Activated CD4-positive, alpha-beta T cell treated with anti-CD3 and anti-CD28 coated beads, Interleukin-10, Interleukin-2, amounts not matched to agents 100 ng/mL and 50 ng/mL, durations not matched to agents 16 hours and 8 hours (primary cell): ENCODE measurements around the gene XIRP1.
"Not testable (repeated sequence)": the region's sequence is repeated elsewhere in the genome, so short reads cannot be mapped to it uniquely, and the experiment has no call there.

ENCODE experiments used
- DNase-seq: peaks from one replicate; pipeline ENCODE4 v3.0.0-alpha.2; 2020

Gene XIRP1

GRCh38 chr3:39185959-39186691 lies 6.3 kb downstream of the XIRP1 start:
- no peak for DNase-seq

GRCh38 chr3:39185326-39185958 lies 7.0 kb downstream of the XIRP1 start:
- DNase-seq = no peak

GRCh38 chr3:39184968-39185285 lies 7.5 kb downstream of the XIRP1 start:
- no peak for DNase-seq

- DNase-seq = no peak
Measured at GRCh38 chr3:39184081-39184967, 8.1 kb downstream of the XIRP1 start.

- no peak for DNase-seq
Measured at GRCh38 chr3:39183211-39184080, 8.9 kb downstream of the XIRP1 start.

GRCh38 chr3:39181408-39182335 lies 10.7 kb downstream of the XIRP1 start:
- no peak for DNase-seq

GRCh38 chr3:39180546-39181346 lies 11.6 kb downstream of the XIRP1 start:
- DNase-seq = peak; percentile 90

GRCh38 chr3:39180183-39180545 lies 12.2 kb downstream of the XIRP1 start:
- DNase-seq = peak; percentile 22

GRCh38 chr3:39178553-39178952 lies 13.8 kb downstream of the XIRP1 start:
- peak; percentile 15 for DNase-seq

GRCh38 chr3:39177708-39178332 lies 14.6 kb downstream of the XIRP1 start:
- peak; percentile 87 for DNase-seq

- no peak for DNase-seq
Measured at GRCh38 chr3:39176025-39176714, 16.2 kb downstream of the XIRP1 start.

GRCh38 chr3:39173318-39174125 lies 18.9 kb downstream of the XIRP1 start:
- no peak for DNase-seq

GRCh38 chr3:39171860-39172259 lies 20.5 kb downstream of the XIRP1 start:
- no peak for DNase-seq

- DNase-seq = not testable (repeated sequence)
Measured at GRCh38 chr3:39170877-39171276, 21.5 kb downstream of the XIRP1 start.

GRCh38 chr3:39170461-39170860 lies 21.9 kb downstream of the XIRP1 start:
- DNase-seq = no peak

- DNase-seq = no peak
Measured at GRCh38 chr3:39169712-39170111, 22.7 kb downstream of the XIRP1 start.

GRCh38 chr3:39168156-39168780 lies 24.1 kb downstream of the XIRP1 start:
- no peak for DNase-seq

- DNase-seq = no peak
Measured at GRCh38 chr3:39166932-39167532, 25.4 kb downstream of the XIRP1 start.
